ENCODE data around the gene LAMA4.

The LAMA4 gene

GRCh38 chr6:112279031-112279935 is 24.9 kb upstream of the LAMA4 start:
- DNase-seq (ENCODE audit: low spot score), result no peak

- DNase-seq (ENCODE audit: low spot score), result no peak
Observed at GRCh38 chr6:112275365-112275764, 21.0 kb upstream of the LAMA4 start.

GRCh38 chr6:112274774-112275173 is 20.4 kb upstream of the LAMA4 start:
- DNase-seq (ENCODE audit: low spot score), result no peak

- DNase-seq (ENCODE audit: low spot score), result no peak
Observed at GRCh38 chr6:112272799-112273198, 18.4 kb upstream of the LAMA4 start.

- no peak for DNase-seq (ENCODE audit: low spot score)
Observed at GRCh38 chr6:112270756-112271155, 16.4 kb upstream of the LAMA4 start.

GRCh38 chr6:112269979-112270566 is 15.7 kb upstream of the LAMA4 start:
- no peak for DNase-seq (ENCODE audit: low spot score)

- no peak for DNase-seq (ENCODE audit: low spot score)
Observed at GRCh38 chr6:112269114-112269513, 14.7 kb upstream of the LAMA4 start.

GRCh38 chr6:112268654-112269053 is 14.3 kb upstream of the LAMA4 start:
- DNase-seq (ENCODE audit: low spot score), result no peak

GRCh38 chr6:112268019-112268418 is 13.7 kb upstream of the LAMA4 start:
- DNase-seq (ENCODE audit: low spot score), result no peak

GRCh38 chr6:112266331-112266730 is 12.0 kb upstream of the LAMA4 start:
- no peak for DNase-seq (ENCODE audit: low spot score)

GRCh38 chr6:112259337-112259675 is 4.9 kb upstream of the LAMA4 start:
- DNase-seq (ENCODE audit: low spot score), result no peak

GRCh38 chr6:112258642-112259336 is 4.4 kb upstream of the LAMA4 start:
- no peak for DNase-seq (ENCODE audit: low spot score)

- no peak for DNase-seq (ENCODE audit: low spot score)
Observed at GRCh38 chr6:112257178-112257855, 3.0 kb upstream of the LAMA4 start.

- no peak for DNase-seq (ENCODE audit: low spot score)
Observed at GRCh38 chr6:112254921-112255320, 554 bp upstream of the LAMA4 start.

GRCh38 chr6:112253498-112253840 is 898 bp downstream of the LAMA4 start:
- DNase-seq (ENCODE audit: low spot score), result no peak

GRCh38 chr6:112252571-112253497 is 1.5 kb downstream of the LAMA4 start:
- DNase-seq (ENCODE audit: low spot score), result no peak

GRCh38 chr6:112251171-112251875 is 3.0 kb downstream of the LAMA4 start:
- no peak for DNase-seq (ENCODE audit: low spot score)

- DNase-seq (ENCODE audit: low spot score), result no peak
Observed at GRCh38 chr6:112249489-112249888, 4.9 kb downstream of the LAMA4 start.

GRCh38 chr6:112247275-112247674 is 7.1 kb downstream of the LAMA4 start:
- no peak for DNase-seq (ENCODE audit: low spot score)

GRCh38 chr6:112245511-112246203 is 8.7 kb downstream of the LAMA4 start:
- DNase-seq (ENCODE audit: low spot score), result no peak
